GM23248 (cell line): Measurements from ENCODE around the gene ANKRD11. TPM values are rescaled to one million over a fixed set of nuclear protein-coding genes. Genes with fewer than 3 reads are reported as not detected.

Experiments used
- DNase-seq: peaks from one replicate; pipeline ENCODE4 v3.0.0-alpha.2; 2015
- H2AFZ ChIP-seq: fragments of 200-600 bp; sonication (generic); 2 replicates; pipeline ENCODE4 v1.6.1; 2016; ENCODE audit warnings: antibody characterized with exemption
- H3F3A ChIP-seq: fragments of 200-600 bp; sonication (generic); 2 replicates; pipeline ENCODE4 v1.6.1; 2016; ENCODE audit warnings: mild to moderate bottlenecking, antibody characterized with exemption, mixed run types; ENCODE audit not compliant: insufficient read depth
- H3K27ac ChIP-seq: fragments of 200-600 bp; sonication (generic); 2 replicates; pipeline ENCODE4 v1.5.1; 2016; ENCODE audit warnings: mild to moderate bottlenecking
- H3K27me3 ChIP-seq: fragments of 200-600 bp; sonication (generic); replicated peaks from 2 replicates; pipeline ENCODE4 v1.6.1; 2016; ENCODE audit warnings: mild to moderate bottlenecking; ENCODE audit not compliant: insufficient read depth
- H3K36me3 ChIP-seq: fragments of 200-600 bp; sonication (generic); 2 replicates; pipeline ENCODE4 v1.6.1; 2016; ENCODE audit warnings: low read depth, mild to moderate bottlenecking
- H3K4me1 ChIP-seq: fragments of 200-600 bp; sonication (generic); 2 replicates; pipeline ENCODE4 v1.6.1; 2016; ENCODE audit warnings: mild to moderate bottlenecking; ENCODE audit not compliant: insufficient read depth
- H3K4me2 ChIP-seq: fragments of 200-600 bp; sonication (generic); one replicate; pipeline ENCODE4 v1.6.1; 2016; ENCODE audit warnings: mild to moderate bottlenecking; ENCODE audit not compliant: unreplicated experiment
- H3K4me3 ChIP-seq: fragments of 200-600 bp; sonication (generic); 2 replicates; pipeline ENCODE4 v1.5.1; 2016; ENCODE audit warnings: mild to moderate bottlenecking
- H3K79me2 ChIP-seq: fragments of 200-600 bp; sonication (generic); 2 replicates; pipeline ENCODE4 v1.6.1; 2016; ENCODE audit warnings: mild to moderate bottlenecking; ENCODE audit not compliant: insufficient read depth
- H3K9ac ChIP-seq: fragments of 200-600 bp; sonication (generic); 2 replicates; pipeline ENCODE4 v1.6.1; 2016; ENCODE audit warnings: mild to moderate bottlenecking
- H3K9me2 ChIP-seq: fragments of 200-600 bp; sonication (generic); 2 replicates; pipeline ENCODE4 v1.6.1; 2016; ENCODE audit warnings: mixed run types, mild to moderate bottlenecking, moderate library complexity; ENCODE audit not compliant: insufficient read depth
- H3K9me3 ChIP-seq: fragments of 200-600 bp; sonication (generic); one replicate; pipeline ENCODE4 v1.6.1; 2017; ENCODE audit warnings: low read depth
- H4K20me1 ChIP-seq: fragments of 200-600 bp; sonication (generic); 2 replicates; pipeline ENCODE4 v1.6.0; 2016; ENCODE audit not compliant: insufficient read depth
- EZH2 ChIP-seq: fragments of 200-600 bp; sonication (generic); IDR thresholded peaks from 2 replicates; pipeline ENCODE4 v1.6.1; 2018; ENCODE audit warnings: antibody characterized with exemption, mild to moderate bottlenecking; ENCODE audit not compliant: insufficient read depth, poor library complexity, severe bottlenecking
- EZH2phosphoT487 ChIP-seq: fragments of 200-600 bp; sonication (generic); IDR thresholded peaks from 2 replicates; pipeline ENCODE4 v1.6.1; 2018; ENCODE audit warnings: antibody characterized with exemption, moderate library complexity, mild to moderate bottlenecking, low read depth; ENCODE audit not compliant: insufficient read depth
- WGBS, 2 experiments: methylation state at CpG; one replicate each; pipeline ENCODE4 v1.1.6; 2015 to 2017; ENCODE audit warnings: low lambda C conversion rate in 2 of 2, low coverage in 1 of 2; ENCODE audit errors: missing lambda C conversion rate in 2 of 2; 5-methylcytosine and 5-hydroxymethylcytosine counted together
- in situ Hi-C: fragments of 300-500 bp; cut with MboI; formaldehyde crosslinking; loops from 2 replicates; pipeline ENCODE4 v1.15.0; 2020
- polyA plus RNA-seq: library from polyadenylated mRNA; unstranded; fragments of >200 nt; fragmentation: Nextera tagmentation; extraction: Ambion mirVana; gene quantifications from 2 replicates; pipeline ENCODE4 v1.2.1, GENCODE V29; 2016
- total RNA-seq: library from RNA; depleted of rRNA; stranded (reverse); fragments of >200 nt; shearing (Covaris generic); gene quantifications from 2 replicates; pipeline ENCODE4 v1.2.3, GENCODE V29; 2014

ANKRD11 gene
- total and polyA plus RNA-seq, 2 experiments from 2014 or later: 39.3 to 84.7 TPM

DNA sequence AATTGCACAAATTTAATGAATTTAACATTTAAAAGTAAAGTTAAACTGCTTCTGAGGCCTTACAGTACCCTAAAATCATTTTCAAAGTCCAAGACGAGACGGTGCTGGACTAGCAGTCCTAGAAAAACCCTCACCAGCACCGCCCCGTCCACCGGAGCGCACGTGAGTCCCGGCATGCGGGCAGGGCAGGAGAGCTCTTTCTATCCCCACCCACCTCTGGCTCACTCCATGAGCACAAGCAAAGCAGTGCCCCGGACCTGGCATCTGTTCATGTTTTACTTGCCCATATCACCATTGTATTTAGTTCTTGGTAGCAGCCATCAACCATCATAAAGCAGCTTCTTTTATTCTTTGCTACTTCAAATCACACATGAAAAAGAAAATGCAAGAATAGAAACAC, 41.7 kb downstream of the ANKRD11 start:
- peaks cover 87% of the 10 kb centered on the region for H4K20me1 ChIP-seq
- no peak overlapping the region for H3K9ac ChIP-seq

DNA sequence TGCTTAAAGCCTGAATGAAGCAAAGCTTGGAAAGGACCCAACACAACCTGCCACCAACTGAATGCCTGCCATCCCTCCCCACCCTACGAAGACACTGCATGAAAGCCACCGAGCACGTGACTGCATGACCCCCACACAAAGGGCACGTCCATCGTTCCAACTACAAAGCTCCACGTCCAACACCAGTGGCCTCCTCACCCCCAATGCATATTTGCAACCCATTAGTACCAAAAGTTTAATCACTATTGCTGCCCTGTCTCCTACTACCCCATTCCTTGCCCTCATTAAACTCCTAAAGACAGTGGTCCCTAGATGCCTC, 43.4 kb downstream of the ANKRD11 start:
- no peak for DNase-seq
- Histone ChIP-seq H3K4me1 (peaks cover 51% of the 10 kb centered on the region), H3F3A (peaks cover 21% of the 10 kb centered on the region), H3K9ac (no peak overlapping the region), H3K4me2 (no peak overlapping the region), H3K4me3 (no peak overlapping the region), H3K9me2 (no peaks in the 10 kb centered on the region), H3K79me2 (peaks cover 100% of the 10 kb centered on the region), H3K27ac (no peak overlapping the region), H3K27me3 (no peaks in the 10 kb centered on the region), H2AFZ (no peak overlapping the region), H3K9me3 (no peaks in the 10 kb centered on the region), H3K36me3 (no peaks in the 10 kb centered on the region), H4K20me1 (peaks cover 89% of the 10 kb centered on the region)
- no peak for TF ChIP-seq EZH2
- no peak for TF ChIP-seq EZH2phosphoT487
- WGBS, 2 experiments: 69 to 74% methylated on average over 6 of the region's 6 CpGs
- in situ Hi-C loops: no loop called here

More for the DNA sequence above, 41.7 kb downstream of the ANKRD11 start:
- no peak for DNase-seq
- Histone ChIP-seq H3K4me3 (no peak overlapping the region), H3K9me2 (no peaks in the 10 kb centered on the region), H3K27me3 (no peaks in the 10 kb centered on the region), H3K79me2 (peaks cover 100% of the 10 kb centered on the region), H2AFZ (no peak overlapping the region), H3K27ac (no peak overlapping the region), H3K4me2 (no peak overlapping the region), H3K4me1 (peaks cover 43% of the 10 kb centered on the region), H3K36me3 (no peaks in the 10 kb centered on the region), H3F3A (0 out of 2 replicates have a peak, but pooled peaks cover 5% of the 10 kb centered on the region), H3K9me3 (no peaks in the 10 kb centered on the region)
- WGBS, 2 experiments: 75 to 78% methylated on average over 10 of the region's 10 CpGs
- in situ Hi-C loops: no loop called here
- TF ChIP-seq EZH2phosphoT487 (no peak), EZH2 (no peak)

- Histone ChIP-seq H3K4me2 (no peak overlapping the region), H4K20me1 (peaks cover 86% of the 10 kb centered on the region)
- in situ Hi-C loops: no loop called here
Observed at GRCh38 chr16:89446136-89446974, 44.0 kb downstream of the ANKRD11 start.

DNA sequence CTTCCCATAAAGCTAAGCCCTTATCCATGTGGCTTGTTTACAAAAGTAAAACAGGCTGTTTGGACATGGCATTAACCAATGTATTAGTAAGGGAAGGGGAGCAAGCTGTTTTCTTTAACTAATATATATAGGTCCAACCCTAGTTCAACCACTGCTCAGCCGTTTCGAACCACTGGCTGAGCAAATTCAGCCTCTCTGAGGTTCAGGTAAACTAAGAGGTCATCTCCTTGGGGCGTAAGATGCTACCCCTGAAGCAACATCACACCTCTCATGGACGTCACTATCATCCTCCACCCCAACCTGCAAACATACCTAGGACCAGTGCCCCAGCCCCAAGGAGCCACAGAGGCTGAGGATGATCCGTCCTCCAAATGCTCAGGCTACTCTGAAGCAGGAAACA, 45.2 kb downstream of the ANKRD11 start:
- WGBS, 2 experiments: 88 to 91% methylated on average over 5 of the region's 5 CpGs
- H3K79me2 ChIP-seq: peaks cover 100% of the 10 kb centered on the region
- DNase-seq: no peak
- H3K4me2 ChIP-seq: no peak overlapping the region
- no peaks in the 10 kb centered on the region for H3K9me2 ChIP-seq
- no peaks in the 10 kb centered on the region for H3K36me3 ChIP-seq
- in situ Hi-C loops: no loop called here
- no peaks in the 10 kb centered on the region for H3K9me3 ChIP-seq
- H2AFZ ChIP-seq: no peak overlapping the region
- no peak overlapping the region for H3K9ac ChIP-seq
- H4K20me1 ChIP-seq: peaks cover 76% of the 10 kb centered on the region
- H3K4me1 ChIP-seq: peaks cover 57% of the 10 kb centered on the region
- TF ChIP-seq EZH2phosphoT487: no peak
- no peak for TF ChIP-seq EZH2
- H3F3A ChIP-seq: peaks cover 34% of the 10 kb centered on the region
- H3K27ac ChIP-seq: no peak overlapping the region
- H3K4me3 ChIP-seq: no peak overlapping the region
- H3K27me3 ChIP-seq: no peaks in the 10 kb centered on the region

More at GRCh38 chr16:89446136-89446974, 44.0 kb downstream of the ANKRD11 start:
- no peak overlapping the region for H3K27ac ChIP-seq
- TF ChIP-seq EZH2 (no peak), EZH2phosphoT487 (no peak)
- no peak overlapping the region for H3K9ac ChIP-seq
- H3F3A ChIP-seq: peaks cover 24% of the 10 kb centered on the region
- H3K36me3 ChIP-seq: no peaks in the 10 kb centered on the region
- H3K4me1 ChIP-seq: peaks cover 54% of the 10 kb centered on the region
- H2AFZ ChIP-seq: no peak overlapping the region
- H3K9me2 ChIP-seq: no peaks in the 10 kb centered on the region
- DNase-seq: no peak
- H3K27me3 ChIP-seq: no peaks in the 10 kb centered on the region
- WGBS, 2 experiments: 60 to 67% methylated on average over 15 of the region's 15 CpGs
- H3K79me2 ChIP-seq: peaks cover 100% of the 10 kb centered on the region
- H3K9me3 ChIP-seq: no peaks in the 10 kb centered on the region
- H3K4me3 ChIP-seq: no peak overlapping the region
